ENCODE measurements around the gene FBXL16. TPM values are rescaled to one million over a fixed set of nuclear protein-coding genes. Genes with fewer than 3 reads are reported as not detected.

FBXL16 gene
- total RNA-seq, 4 donors from 2014 or later, result 0.42 to 1.2 (median 0.51) TPM

DNA sequence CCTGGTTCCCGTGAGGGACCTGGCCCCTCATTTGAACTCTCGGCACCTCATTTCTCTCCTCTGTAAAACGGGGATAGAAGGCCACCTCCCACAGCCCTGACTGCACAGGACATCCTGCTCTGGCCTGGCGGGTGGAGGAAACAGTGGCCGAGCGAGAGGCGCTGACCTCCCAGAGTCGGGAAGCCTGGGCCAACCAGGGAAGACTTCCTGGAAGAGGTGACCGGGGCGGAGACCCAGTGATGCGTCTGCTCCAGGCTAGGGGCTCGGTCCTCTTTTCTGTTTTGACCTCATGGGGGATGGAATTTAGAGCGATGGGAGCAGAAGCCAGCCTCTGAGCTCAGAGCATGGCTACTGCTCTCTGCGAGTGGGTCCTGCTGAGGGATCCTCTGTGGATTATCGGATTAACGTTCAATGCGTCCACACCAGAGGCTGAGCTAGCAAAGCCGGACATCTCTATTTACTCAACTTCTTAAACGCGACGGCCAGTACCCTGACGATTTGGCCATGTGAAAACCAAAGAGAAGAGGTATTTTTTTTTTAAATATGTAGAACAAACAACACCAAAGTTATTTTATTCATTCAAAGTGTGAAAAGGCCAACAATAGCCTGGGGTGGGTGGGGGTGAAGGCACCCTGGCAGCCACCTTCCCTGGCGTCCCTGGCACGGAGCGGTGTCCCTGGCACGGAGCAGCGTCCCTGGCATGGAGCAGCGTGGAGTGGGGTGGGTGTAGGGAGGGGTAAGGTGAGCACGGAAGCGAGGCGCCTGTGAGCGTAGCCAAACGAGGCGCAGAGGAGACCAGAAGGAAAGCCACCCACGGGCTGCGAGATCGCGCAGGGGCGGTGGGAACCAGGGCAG, 45.8 kb upstream of the FBXL16 start:
- Histone ChIP-seq H3K27me3 (peaks cover 0 to 21% (median 0%) of the 10 kb centered on the region in 4 donors), H3K4me3 (no peak overlapping the region), H3K36me3 (no peaks in the 10 kb centered on the region), H3K27ac (replicated peaks in 1 of 4) (no peak overlapping the region), H3K9me3 (no peaks in the 10 kb centered on the region), H3K4me1 (no peaks in the 10 kb centered on the region)
- intact Hi-C loops (cut with DNase I), result no loop called here
- no peak for DNase-seq (ENCODE audit: extremely low spot score)
- TF ChIP-seq EP300 (IDR thresholded peaks at IDR 0.05) (no peak), POLR2AphosphoS5 (IDR thresholded peaks at IDR 0.05) (no peak), POLR2A (IDR thresholded peaks at IDR 0.05; ENCODE audit: low read depth) (no peak)
- TF ChIP-seq, protein P1, sequence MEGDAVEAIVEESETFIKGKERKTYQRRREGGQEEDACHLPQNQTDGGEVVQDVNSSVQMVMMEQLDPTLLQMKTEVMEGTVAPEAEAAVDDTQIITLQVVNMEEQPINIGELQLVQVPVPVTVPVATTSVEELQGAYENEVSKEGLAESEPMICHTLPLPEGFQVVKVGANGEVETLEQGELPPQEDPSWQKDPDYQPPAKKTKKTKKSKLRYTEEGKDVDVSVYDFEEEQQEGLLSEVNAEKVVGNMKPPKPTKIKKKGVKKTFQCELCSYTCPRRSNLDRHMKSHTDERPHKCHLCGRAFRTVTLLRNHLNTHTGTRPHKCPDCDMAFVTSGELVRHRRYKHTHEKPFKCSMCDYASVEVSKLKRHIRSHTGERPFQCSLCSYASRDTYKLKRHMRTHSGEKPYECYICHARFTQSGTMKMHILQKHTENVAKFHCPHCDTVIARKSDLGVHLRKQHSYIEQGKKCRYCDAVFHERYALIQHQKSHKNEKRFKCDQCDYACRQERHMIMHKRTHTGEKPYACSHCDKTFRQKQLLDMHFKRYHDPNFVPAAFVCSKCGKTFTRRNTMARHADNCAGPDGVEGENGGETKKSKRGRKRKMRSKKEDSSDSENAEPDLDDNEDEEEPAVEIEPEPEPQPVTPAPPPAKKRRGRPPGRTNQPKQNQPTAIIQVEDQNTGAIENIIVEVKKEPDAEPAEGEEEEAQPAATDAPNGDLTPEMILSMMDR (IDR thresholded peaks at IDR 0.05), result no peak
- 77% methylated on average over 29 of the region's 39 CpGs for WGBS

DNA sequence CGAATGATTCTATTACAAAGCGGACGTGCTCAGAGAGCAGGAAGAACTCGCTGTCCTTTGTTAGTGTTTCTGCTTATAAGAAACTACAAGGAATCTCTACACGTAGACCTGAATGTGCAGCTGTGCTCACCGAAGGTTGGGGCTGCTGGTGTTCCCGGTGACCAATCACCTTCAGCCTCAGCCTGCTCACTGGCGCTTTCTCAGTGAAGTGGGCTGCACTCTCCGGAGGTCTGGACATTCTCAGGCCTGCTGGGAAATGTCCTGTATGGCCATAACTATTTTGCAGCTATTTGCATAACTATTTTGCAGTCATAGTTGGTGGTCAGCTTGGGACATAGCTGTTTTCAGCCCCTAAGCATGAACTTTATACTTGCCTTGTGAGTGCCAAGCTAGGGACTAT, 44.9 kb upstream of the FBXL16 start:
- WGBS, result 50% methylated on average over 8 of the region's 9 CpGs
- Histone ChIP-seq H3K27ac (replicated peaks in 1 of 4) (no peak overlapping the region), H3K4me1 (no peaks in the 10 kb centered on the region), H3K27me3 (peaks cover 0 to 21% (median 0%) of the 10 kb centered on the region in 4 donors), H3K36me3 (no peaks in the 10 kb centered on the region), H3K9me3 (no peaks in the 10 kb centered on the region), H3K4me3 (no peak overlapping the region)
- TF ChIP-seq, protein P1 (IDR thresholded peaks at IDR 0.05), result no peak
- TF ChIP-seq POLR2A (IDR thresholded peaks at IDR 0.05; ENCODE audit: low read depth), result no peak
- no peak for TF ChIP-seq POLR2AphosphoS5 (IDR thresholded peaks at IDR 0.05)
- TF ChIP-seq EP300 (IDR thresholded peaks at IDR 0.05), result no peak
- no peak for DNase-seq (ENCODE audit: extremely low spot score)
- intact Hi-C loops (cut with DNase I), result no loop called here

DNA sequence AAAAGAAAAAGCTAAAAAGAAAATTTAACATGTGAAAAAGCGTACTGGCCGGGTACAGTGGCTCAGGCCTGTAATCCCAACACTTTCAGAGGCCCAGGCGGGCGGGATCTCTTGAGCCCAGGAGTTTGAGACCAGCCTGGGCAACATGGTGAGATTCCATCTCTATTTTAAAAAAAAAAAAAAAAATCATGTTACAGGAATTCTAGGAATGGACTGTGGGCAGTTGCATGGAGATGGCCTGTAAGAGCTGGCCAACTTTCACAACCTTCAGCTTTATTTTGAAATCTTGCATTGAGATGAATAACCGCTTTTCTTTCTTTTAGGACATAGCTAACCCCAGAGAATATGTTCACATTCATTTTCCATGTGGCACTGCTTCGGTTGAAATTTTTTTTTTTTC, 43.4 kb upstream of the FBXL16 start:
- Histone ChIP-seq H3K4me1 (no peaks in the 10 kb centered on the region), H3K4me3 (no peak overlapping the region), H3K36me3 (no peaks in the 10 kb centered on the region), H3K9me3 (no peaks in the 10 kb centered on the region), H3K27me3 (peaks cover 0 to 33% (median 0%) of the 10 kb centered on the region in 4 donors), H3K27ac (replicated peaks in 1 of 4) (no peak overlapping the region)
- TF ChIP-seq POLR2A (IDR thresholded peaks at IDR 0.05; ENCODE audit: low read depth) (no peak), EP300 (IDR thresholded peaks at IDR 0.05) (no peak), POLR2AphosphoS5 (IDR thresholded peaks at IDR 0.05) (no peak)
- TF ChIP-seq, protein P1 (IDR thresholded peaks at IDR 0.05), result no peak
- DNase-seq (ENCODE audit: extremely low spot score), result no peak
- intact Hi-C loops (cut with DNase I), result no loop called here
- WGBS, result 92% methylated on average over 6 of the region's 6 CpGs

DNA sequence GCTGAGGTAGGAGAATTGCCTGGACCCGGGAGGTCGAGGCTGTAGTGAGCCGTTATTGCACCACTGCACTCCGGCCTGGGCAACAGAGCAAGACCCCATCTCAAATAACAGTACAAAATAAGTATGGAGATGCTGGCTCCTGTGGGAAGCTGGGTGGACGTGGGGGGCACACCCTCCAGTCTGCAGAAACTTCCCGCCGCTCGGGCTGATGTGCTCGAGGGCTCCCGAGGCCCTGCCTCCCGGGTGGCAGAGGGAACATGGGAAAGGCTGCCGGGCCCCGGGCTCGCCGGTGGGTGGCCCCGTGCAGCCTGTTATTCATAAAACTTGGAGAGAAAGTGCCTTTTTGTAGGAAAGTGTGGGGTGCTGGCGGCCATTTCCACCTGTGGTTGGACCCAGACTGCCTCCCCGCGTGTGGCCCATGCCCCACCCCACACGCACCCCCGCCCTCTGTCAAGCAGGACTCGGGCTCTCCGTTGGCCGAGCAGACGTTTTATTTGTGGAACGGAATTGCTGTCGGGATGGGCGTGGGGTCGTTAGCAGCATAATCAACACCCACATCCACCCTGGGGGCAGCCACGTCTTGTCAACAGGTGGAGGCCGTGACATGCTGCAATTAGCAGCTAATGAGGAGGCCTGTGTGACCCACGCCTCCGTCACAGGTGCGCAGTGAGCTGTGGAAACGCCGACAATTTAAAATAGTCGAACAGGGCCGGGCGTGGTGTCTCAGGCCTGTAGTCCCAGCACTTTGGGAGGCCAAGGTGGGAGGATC, 42.6 kb upstream of the FBXL16 start:
- H3K4me1 ChIP-seq, result no peaks in the 10 kb centered on the region
- H3K36me3 ChIP-seq, result no peaks in the 10 kb centered on the region
- no peak overlapping the region for H3K4me3 ChIP-seq
- DNase-seq (ENCODE audit: extremely low spot score), result no peak
- intact Hi-C loops (cut with DNase I), result no loop called here
- peaks cover 0 to 40% (median 0%) of the 10 kb centered on the region in 4 donors for H3K27me3 ChIP-seq
- 89% methylated on average over 39 of the region's 39 CpGs for WGBS
- no peak overlapping the region for H3K27ac ChIP-seq (replicated peaks in 1 of 4)
- TF ChIP-seq, protein P1 (IDR thresholded peaks at IDR 0.05), result no peak
- TF ChIP-seq POLR2AphosphoS5 (IDR thresholded peaks at IDR 0.05), result no peak
- no peak for TF ChIP-seq POLR2A (IDR thresholded peaks at IDR 0.05; ENCODE audit: low read depth)
- no peak for TF ChIP-seq EP300 (IDR thresholded peaks at IDR 0.05)
- H3K9me3 ChIP-seq, result no peaks in the 10 kb centered on the region
